B cell (primary cell): ENCODE results near the gene KANK3.

Experiments
- CTCF ChIP-seq: fragments of 200-600 bp; IDR thresholded peaks from one replicate; pipeline ENCODE4 v1.8.0; 2022; ENCODE audit warnings: antibody characterized with exemption, mild to moderate bottlenecking
- EZH2 ChIP-seq: IDR thresholded peaks from 2 replicates; pipeline ENCODE4 v1.6.1; 2012; ENCODE audit warnings: borderline replicate concordance, low read depth, mild to moderate bottlenecking, moderate library complexity, low read length; ENCODE audit not compliant: insufficient read depth, poor library complexity, severe bottlenecking

GRCh38 chr19:8342684-8343482 lies at the start of gene KANK3:
- no peak for TF ChIP-seq CTCF
- TF ChIP-seq EZH2 = peak; percentile 10
